GM21529 (cell line): ENCODE data around the gene VWA5A.
"Not testable (repeated sequence)": the region's sequence is repeated elsewhere in the genome, so short reads cannot be mapped to it uniquely, and the experiment has no call there.

ENCODE experiments used
- ATAC-seq: cut with Tn5 transposase; IDR thresholded peaks from one replicate; pipeline ENCODE4 v1.9.1; 2021; ENCODE audit not compliant: unreplicated experiment

Gene VWA5A

GRCh38 chr11:124093330-124093729 is 21.9 kb upstream of the VWA5A start:
- ATAC-seq = no peak

- no peak for ATAC-seq
Observed at GRCh38 chr11:124094731-124095130, 20.5 kb upstream of the VWA5A start.

GRCh38 chr11:124096364-124096763 is 18.9 kb upstream of the VWA5A start:
- no peak for ATAC-seq

GRCh38 chr11:124098141-124098540 is 17.1 kb upstream of the VWA5A start:
- no peak for ATAC-seq

GRCh38 chr11:124101737-124102136 is 13.5 kb upstream of the VWA5A start:
- ATAC-seq = no peak

- peak; percentile 71 for ATAC-seq
Observed at GRCh38 chr11:124108156-124108555, 7.1 kb upstream of the VWA5A start.

- peak; percentile 43 for ATAC-seq
Observed at GRCh38 chr11:124109377-124109776, 5.9 kb upstream of the VWA5A start.

- ATAC-seq = no peak
Observed at GRCh38 chr11:124110201-124110600, 5.0 kb upstream of the VWA5A start.

- ATAC-seq = no peak
Observed at GRCh38 chr11:124113890-124114289, 1.4 kb upstream of the VWA5A start.

GRCh38 chr11:124115782-124116616 is 749 bp downstream of the VWA5A start:
- ATAC-seq = peak; percentile 32

- no peak for ATAC-seq
Observed at GRCh38 chr11:124119103-124119502, 3.9 kb downstream of the VWA5A start.

- no peak for ATAC-seq
Observed at GRCh38 chr11:124120891-124121290, 5.6 kb downstream of the VWA5A start.

GRCh38 chr11:124122123-124122522 is 6.9 kb downstream of the VWA5A start:
- no peak for ATAC-seq

- no peak for ATAC-seq
Observed at GRCh38 chr11:124123622-124124021, 8.4 kb downstream of the VWA5A start.

- not testable (repeated sequence) for ATAC-seq
Observed at GRCh38 chr11:124127134-124127533, 11.9 kb downstream of the VWA5A start.

- ATAC-seq = no peak
Observed at GRCh38 chr11:124143034-124143433, 27.8 kb downstream of the VWA5A start.

GRCh38 chr11:124147951-124148350 is 32.7 kb downstream of the VWA5A start:
- ATAC-seq = no peak

GRCh38 chr11:124150684-124151083 is 35.4 kb downstream of the VWA5A start:
- no peak for ATAC-seq

GRCh38 chr11:124152770-124153407 is 37.6 kb downstream of the VWA5A start:
- ATAC-seq = no peak

GRCh38 chr11:124153821-124154220 is 38.6 kb downstream of the VWA5A start:
- ATAC-seq = no peak

GRCh38 chr11:124159481-124159880 is 44.2 kb downstream of the VWA5A start:
- no peak for ATAC-seq

- no peak for ATAC-seq
Observed at GRCh38 chr11:124160986-124161385, 45.7 kb downstream of the VWA5A start.
